K562 (cell line): Measurements from ENCODE around the gene FOXJ3. TPM values are rescaled to one million over a fixed set of nuclear protein-coding genes. Genes with fewer than 3 reads are reported as not detected.
A peak's percentile ranks its signal among the peaks of the same experiment; 100 is the strongest.

Experiments
- ATAC-seq: fragments of 200-7000 bp; cut with Tn5 transposase; 3 replicates; pipeline ENCODE4 v1.9.1; 2020; ENCODE audit warnings: moderate library complexity
- BruUV-seq: library from RNA; stranded (reverse); fragments of 400-500 nt; replicated peaks from 2 replicates; lab custom pipeline; 2021; lab: Mats Ljungman, UMichigan
- CTCF ChIA-PET: fragments of 300-600 bp; formaldehyde crosslinking; extraction: SDS; loops from one replicate; lab custom pipeline; 2021; ENCODE audit warnings: low intra/inter-chr PET ratio; lab: Yijun Ruan, JAX
- POLR2A ChIA-PET: fragments of 300-600, 350-650 bp; sonication (Branson Sonifier 250); formaldehyde crosslinking; extraction: SDS; loops from one replicate; lab custom pipeline; 2021; ENCODE audit warnings: antibody characterized with exemption, inconsistent platforms; lab: Yijun Ruan, JAX
- DNase-seq, 4 experiments: peaks; one replicate each; pipeline versions ENCODE4 v3.0.0 to v3.0.0-alpha.2; 2011 to 2018; ENCODE audit warnings: low spot score in 3 of 4, mixed read lengths in 3 of 4; ENCODE audit errors: extremely low read depth in 1 of 4
- FAIRE-seq: peaks from 2 replicates; lab custom pipeline; 2011; peaks lifted over from hg19 to GRCh38; lab: Jason Lieb, UNC
- H2AFZ ChIP-seq: 2 replicates; pipeline ENCODE4 v1.6.0; 2011; ENCODE audit warnings: low read depth, low read length, control low read depth, inconsistent platforms
- H3K27ac ChIP-seq: fragments of 200-600 bp; 3 replicates; pipeline ENCODE4 v1.8.0; 2011; ENCODE audit warnings: low read depth, mild to moderate bottlenecking, control low read depth, inconsistent platforms, low read length, moderate library complexity, mixed read lengths; ENCODE audit errors: extremely low read depth
- H3K27me3 ChIP-seq, 2 experiments: fragments of 300-600 bp in 1 of 2; 2 replicates in 1 of 2; 3 replicates in 1 of 2; pipeline versions ENCODE4 v1.6.0 to v1.8.0; 2011; ENCODE audit warnings: inconsistent platforms in 2 of 2, low read length in 2 of 2, mild to moderate bottlenecking in 1 of 2, mixed read lengths in 1 of 2, moderate library complexity in 1 of 2; ENCODE audit not compliant: control insufficient read depth in 2 of 2, insufficient read depth in 2 of 2
- H3K36me3 ChIP-seq: fragments of 300-600 bp; 3 replicates; pipeline ENCODE4 v1.8.0; 2011; ENCODE audit warnings: mild to moderate bottlenecking, low read length, inconsistent platforms; ENCODE audit not compliant: control insufficient read depth, insufficient read depth
- H3K4me1 ChIP-seq, 2 experiments: fragments of 200-600 bp in 1 of 2; replicated peaks in 1 of 2; 2 replicates in 1 of 2; 3 replicates in 1 of 2; pipeline versions ENCODE4 v1.5.1 to v1.8.0; 2011; ENCODE audit warnings: inconsistent platforms in 2 of 2, low read length in 2 of 2, mild to moderate bottlenecking in 1 of 2, mixed read lengths in 1 of 2, moderate library complexity in 1 of 2; ENCODE audit not compliant: control insufficient read depth in 2 of 2, insufficient read depth in 2 of 2
- H3K4me2 ChIP-seq: 2 replicates; pipeline ENCODE4 v1.6.1; 2011; ENCODE audit warnings: low read length, control low read depth, inconsistent platforms, mixed read lengths; ENCODE audit not compliant: insufficient read depth
- H3K4me3 ChIP-seq: fragments of 200-600 bp; sonication (generic), shearing (Covaris generic); 2 replicates; pipeline ENCODE4 v1.5.1; 2016; ENCODE audit warnings: control low read depth, inconsistent platforms
- H3K79me2 ChIP-seq: fragments of 200-600 bp; 3 replicates; pipeline ENCODE4 v1.8.0; 2011; ENCODE audit warnings: low read length, inconsistent platforms; ENCODE audit not compliant: control insufficient read depth, insufficient read depth
- H3K9ac ChIP-seq, 2 experiments: 2 replicates each; pipeline versions ENCODE4 v1.6.0 to v1.6.1; 2011; ENCODE audit warnings: low read depth in 2 of 2, low read length in 2 of 2, control low read depth in 1 of 2, inconsistent platforms in 1 of 2, mild to moderate bottlenecking in 1 of 2, mixed read lengths in 1 of 2; ENCODE audit not compliant: insufficient read depth in 1 of 2
- H3K9me1 ChIP-seq: one replicate; pipeline ENCODE4 v1.6.0; 2011; ENCODE audit warnings: inconsistent platforms, mild to moderate bottlenecking, low read length, moderate library complexity; ENCODE audit not compliant: control insufficient read depth, insufficient read depth
- H3K9me3 ChIP-seq: replicated peaks from 2 replicates; pipeline ENCODE4 v1.5.1; 2011; ENCODE audit warnings: low read depth, low read length, inconsistent platforms; ENCODE audit not compliant: control insufficient read depth, insufficient read depth
- H4K20me1 ChIP-seq: replicated peaks from 2 replicates; pipeline ENCODE4 v1.6.1; 2011; ENCODE audit warnings: low read length, inconsistent platforms, mixed read lengths; ENCODE audit not compliant: control insufficient read depth, insufficient read depth
- KLF13 ChIP-seq: fragments of 450-650 bp; IDR thresholded peaks from 2 replicates; pipeline ENCODE4 v1.6.1; 2016; ENCODE audit warnings: missing genetic modification characterization, low read depth, mild to moderate bottlenecking, missing compliant biosample characterization, moderate library complexity, borderline replicate concordance
- NFYB ChIP-seq: IDR thresholded peaks from 2 replicates; pipeline ENCODE4 v1.6.1; 2011; ENCODE audit warnings: mild to moderate bottlenecking, moderate library complexity; ENCODE audit not compliant: insufficient read length; ENCODE audit errors: extremely low read depth
- PBX2 ChIP-seq, 2 experiments: IDR thresholded peaks in 1 of 2; conservative IDR thresholded peaks in 1 of 2; 2 replicates each; pipeline ENCODE4 v1.6.1; 2016; ENCODE audit warnings: low read depth in 2 of 2, mild to moderate bottlenecking in 1 of 2, missing compliant biosample characterization in 1 of 2, missing genetic modification characterization in 1 of 2, moderate library complexity in 1 of 2
- PTBP1 ChIP-seq: fragments of 200-400 bp; formaldehyde crosslinking; IDR thresholded peaks from 2 replicates; pipeline ENCODE4 v1.6.1; 2017; ENCODE audit warnings: low read depth, low read length
- ZNF57 ChIP-seq: fragments of 450-650 bp; formaldehyde crosslinking; IDR thresholded peaks from 2 replicates; pipeline ENCODE4 v1.4.0; 2020; ENCODE audit warnings: mild to moderate bottlenecking, moderate library complexity
- WGBS: fragments of 100-300 bp; shearing (Covaris generic); methylation state at CpG from one replicate; pipeline ENCODE4 v1.1.6; 2016; ENCODE audit warnings: low coverage, mixed read lengths; ENCODE audit not compliant: insufficient coverage; ENCODE audit errors: missing lambda C conversion rate; 5-methylcytosine and 5-hydroxymethylcytosine counted together
- in situ Hi-C: fragments of 300-500 bp; cut with MboI; formaldehyde crosslinking; loops from 4 replicates; pipeline ENCODE4 v1.15.0; 2018; ENCODE audit warnings: inconsistent platforms, mixed read lengths
- intact Hi-C: fragments of 100-400 bp; cut with micrococcal nuclease; formaldehyde crosslinking; loops from 2 replicates; pipeline ENCODE4 v1.14.2; 2022
- polyA plus RNA-seq, 8 experiments: library from polyadenylated mRNA; depleted of rRNA in 4 of 8; stranded (reverse) in 5 of 8; unstranded in 3 of 8; fragments of >200 nt; fragmentation: Nextera tagmentation in 2 of 8; fragmentation: Illumina TruSeq in 1 of 8; extraction: Ambion mirVana in 2 of 8; extraction: Trizol in 1 of 8; gene quantifications; 2 replicates each; pipeline versions ENCODE4 v1.2.1 to v1.2.3, GENCODE V29; 2011 to 2014; ENCODE audit warnings: inconsistent platforms in 1 of 8, missing spikeins in 1 of 8
- total RNA-seq, 7 experiments: library from RNA; depleted of rRNA in 6 of 7; stranded (reverse); fragments of >200 nt in 6 of 7; fragmentation: Illumina TruSeq in 2 of 7; extraction: Trizol in 2 of 7; gene quantifications; 2 replicates each; pipeline versions ENCODE4 v1.2.1 to v1.2.3, GENCODE V29; 2011 to 2021; ENCODE audit warnings: low replicate concordance in 1 of 7

Gene FOXJ3
- total and polyA plus RNA-seq, 9 of the 15 experiments (the other 6 are each of a cell fraction or from before 2014, with no cell fraction given): 8.7 to 35.3 (median 23.4) TPM

GRCh38 chr1:42163114-42163513 is 171.9 kb downstream of the FOXJ3 start:
- 0% methylated on average over 2 of the region's 2 CpGs for WGBS
- Histone ChIP-seq H4K20me1 (no peaks in the 10 kb centered on the region), H3K27ac (no peak overlapping the region), H3K27me3 (peaks cover 4 to 39% of the 10 kb centered on the region in 2 experiments; a peak in 3 of 5 replicates), H3K4me1 (peaks cover 0 to 15% of the 10 kb centered on the region in 2 experiments; a peak in 1 of 5 replicates), H3K79me2 (no peaks in the 10 kb centered on the region), H2AFZ (no peak overlapping the region), H3K9me3 (no peaks in the 10 kb centered on the region; the same call in 1 of the 2 replicates), H3K9me1 (no peaks in the 10 kb centered on the region), H3K9ac (no peak overlapping the region), H3K4me2 (no peak overlapping the region), H3K4me3 (no peak overlapping the region), H3K36me3 (no peaks in the 10 kb centered on the region)
- DNase-seq (peak in 3 of 4 experiments; percentile 66 to 70 (median 68)), FAIRE-seq (no peak), ATAC-seq (peak; percentile 67)
- intact Hi-C loops (no loop called here), in situ Hi-C loops (no loop called here)
- CTCF ChIA-PET: no interaction called here
- TF ChIP-seq ZNF57 (CRISPR knock-in tag) (no peak), KLF13 (tag) (no peak), PTBP1 (no peak), PBX2 (CRISPR knock-in tag; IDR thresholded peaks at IDR 0.05; ENCODE audit: low read depth) (no peak), PBX2 (tag; conservative IDR thresholded peaks at IDR 0.05; ENCODE audit: low read depth) (no peak), NFYB (peak; percentile 37)
- BruUV-seq: no TSS peak
- POLR2A ChIA-PET: no interaction called here
